A673 (cell line): Measurements from ENCODE around the gene ST8SIA5.

Experiments
- CTCF ChIP-seq: fragments of 300-800, 200-600 bp; sonication (generic); conservative IDR thresholded peaks from 2 replicates; pipeline ENCODE4 v1.5.1; 2017; ENCODE audit warnings: low read depth, mild to moderate bottlenecking, antibody characterized with exemption, low read length, moderate library complexity, mixed read lengths
- EZH2 ChIP-seq: fragments of 200-600 bp; sonication (generic); IDR thresholded peaks from 2 replicates; pipeline ENCODE4 v1.6.1; 2017; ENCODE audit warnings: borderline replicate concordance, low read depth, mild to moderate bottlenecking, mixed read lengths, antibody characterized with exemption, low read length; ENCODE audit not compliant: poor library complexity, severe bottlenecking

GRCh38 chr18:46761059-46761769 lies 4.4 kb upstream of the ST8SIA5 start:
- TF ChIP-seq CTCF (no peak), EZH2 (no peak)
